ENCODE data around the gene CDK12. TPM values are rescaled to one million over a fixed set of nuclear protein-coding genes. Genes with fewer than 3 reads are reported as not detected.

The CDK12 gene
- total RNA-seq, 1 donor from 2014 or later: 29.9 TPM

GRCh38 chr17:39548494-39549225 lies 87.4 kb downstream of the CDK12 start:
- no peak for DNase-seq (ENCODE audit: low read depth)

- DNase-seq (ENCODE audit: low read depth): no peak
Measured at GRCh38 chr17:39549747-39550573, 88.7 kb downstream of the CDK12 start.

GRCh38 chr17:39551879-39552278 lies 90.6 kb downstream of the CDK12 start:
- DNase-seq (ENCODE audit: low read depth): no peak

- no peak for DNase-seq (ENCODE audit: low read depth)
Measured at GRCh38 chr17:39553341-39553945, 92.2 kb downstream of the CDK12 start.

GRCh38 chr17:39555368-39555767 lies 94.1 kb downstream of the CDK12 start:
- no peak for DNase-seq (ENCODE audit: low read depth)

GRCh38 chr17:39556423-39556822 lies 95.1 kb downstream of the CDK12 start:
- no peak for DNase-seq (ENCODE audit: low read depth)

- DNase-seq (ENCODE audit: low read depth): no peak
Measured at GRCh38 chr17:39562395-39562794, 101.1 kb downstream of the CDK12 start.

- DNase-seq (ENCODE audit: low read depth): no peak
Measured at GRCh38 chr17:39562976-39563375, 101.7 kb downstream of the CDK12 start.

GRCh38 chr17:39563476-39563875 lies 102.2 kb downstream of the CDK12 start:
- DNase-seq (ENCODE audit: low read depth): no peak

- DNase-seq (ENCODE audit: low read depth): peak; percentile 61
Measured at GRCh38 chr17:39564211-39564848, 103.0 kb downstream of the CDK12 start.

GRCh38 chr17:39566094-39566850 lies 105.0 kb downstream of the CDK12 start:
- DNase-seq (ENCODE audit: low read depth): peak; percentile 80

GRCh38 chr17:39568702-39569101 lies 107.4 kb downstream of the CDK12 start:
- DNase-seq (ENCODE audit: low read depth): no peak

GRCh38 chr17:39569126-39569525 lies 107.8 kb downstream of the CDK12 start:
- no peak for DNase-seq (ENCODE audit: low read depth)

- DNase-seq (ENCODE audit: low read depth): no peak
Measured at GRCh38 chr17:39572121-39572520, 110.8 kb downstream of the CDK12 start.

GRCh38 chr17:39573447-39574298 lies 112.4 kb downstream of the CDK12 start:
- peak; percentile 71 for DNase-seq (ENCODE audit: low read depth)

- DNase-seq (ENCODE audit: low read depth): no peak
Measured at GRCh38 chr17:39576187-39576586, 114.9 kb downstream of the CDK12 start.

- no peak for DNase-seq (ENCODE audit: low read depth)
Measured at GRCh38 chr17:39578272-39578671, 117.0 kb downstream of the CDK12 start.

GRCh38 chr17:39579318-39580081 lies 118.2 kb downstream of the CDK12 start:
- no peak for DNase-seq (ENCODE audit: low read depth)

- DNase-seq (ENCODE audit: low read depth): no peak
Measured at GRCh38 chr17:39580082-39580468, 118.8 kb downstream of the CDK12 start.

Measured in myocyte (in vitro differentiated cells).